NCI-H526 (cell line): ENCODE results near the gene MRPL53.

Experiments
- DNase-seq, 2 experiments: peaks; one replicate each; lab custom pipeline; 2025; lab: John Stamatoyannopoulos, UW

Gene MRPL53

DNA sequence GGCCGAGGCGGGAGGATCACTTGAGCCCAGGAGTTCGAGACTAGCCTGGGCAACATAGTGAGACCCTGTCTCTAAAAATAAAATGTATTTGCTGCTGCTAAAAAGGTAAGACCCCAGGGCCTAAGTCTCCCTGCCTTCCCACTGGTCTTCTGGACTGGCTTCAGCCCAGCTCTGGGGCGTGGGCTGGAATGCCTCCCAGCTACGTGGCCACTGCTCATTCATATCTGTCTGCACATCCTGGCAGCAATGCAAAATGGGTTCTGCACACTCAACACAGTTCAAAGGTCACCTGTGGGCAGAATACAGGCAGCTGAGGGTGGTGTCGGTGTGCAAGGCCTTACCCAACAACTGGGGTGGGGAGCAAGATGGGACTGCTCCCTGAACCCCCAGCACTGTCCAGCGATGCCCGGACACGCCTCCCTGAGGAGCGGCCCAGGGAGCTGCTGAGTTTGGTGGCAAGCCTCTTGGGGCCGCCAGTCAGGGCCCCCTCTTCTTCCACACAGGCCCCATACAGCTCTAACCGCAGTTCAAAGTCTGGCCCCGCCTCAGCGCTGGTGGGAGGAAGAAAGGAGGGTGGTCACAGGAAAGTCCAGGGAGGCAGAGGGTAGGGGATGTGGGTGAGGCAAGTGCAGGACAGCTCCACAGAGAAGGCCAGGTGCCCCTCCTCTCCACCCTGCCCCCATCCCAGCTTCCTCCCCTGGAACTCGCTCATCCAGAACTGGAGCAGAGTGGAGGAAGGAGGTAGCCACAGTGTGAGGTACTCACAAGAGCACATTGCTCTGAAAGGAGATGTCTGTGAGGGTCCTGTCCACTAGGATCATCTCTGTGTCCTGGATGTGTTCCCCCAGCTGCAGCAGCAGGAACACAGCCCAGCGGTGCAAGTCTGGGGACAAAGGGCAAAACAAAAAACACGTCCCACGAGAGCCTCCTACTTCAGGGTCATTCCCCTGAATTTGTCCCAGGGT is 42.7 kb downstream of the MRPL53 start:
- no peak for DNase-seq

DNA sequence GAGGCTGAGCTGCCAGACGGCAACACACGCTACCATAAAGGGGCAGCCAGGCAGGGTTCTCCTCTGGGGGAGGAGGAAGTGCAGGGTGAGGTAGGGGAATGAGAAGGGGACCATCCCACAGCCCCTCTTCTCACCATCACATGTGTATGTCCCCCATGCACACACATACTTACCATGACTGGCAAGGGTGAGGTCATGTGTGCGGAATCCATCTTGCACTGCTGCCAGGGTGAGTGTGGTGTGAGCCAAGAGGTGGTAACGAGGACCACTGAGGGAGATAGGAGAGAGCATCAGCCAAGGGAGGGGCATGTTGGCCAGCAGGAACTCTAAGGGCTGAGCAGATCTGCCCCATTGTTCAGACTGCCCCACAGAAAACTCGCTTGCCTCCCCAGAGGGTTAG is 43.8 kb downstream of the MRPL53 start:
- no peak for DNase-seq

DNA sequence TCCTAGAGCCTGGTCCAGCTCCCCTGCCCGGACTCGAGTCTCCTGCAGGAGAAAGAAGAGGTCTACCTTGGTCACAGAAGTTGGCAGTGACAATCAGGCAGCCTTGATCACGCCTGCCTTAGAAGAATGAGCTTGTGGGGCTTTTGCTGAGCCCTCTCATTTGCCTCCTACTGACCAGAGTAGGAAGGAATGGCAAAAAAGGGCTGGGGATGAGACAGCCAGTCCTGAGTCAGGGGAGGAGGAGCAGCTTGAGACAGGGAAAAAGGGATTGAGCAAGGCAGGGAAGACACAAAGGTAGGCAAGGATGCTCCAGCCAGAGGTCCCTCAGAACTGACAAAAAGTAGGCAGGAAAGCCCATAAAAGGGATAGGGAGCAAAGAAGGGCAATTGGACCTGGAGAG is 44.9 kb downstream of the MRPL53 start:
- no peak for DNase-seq

DNA sequence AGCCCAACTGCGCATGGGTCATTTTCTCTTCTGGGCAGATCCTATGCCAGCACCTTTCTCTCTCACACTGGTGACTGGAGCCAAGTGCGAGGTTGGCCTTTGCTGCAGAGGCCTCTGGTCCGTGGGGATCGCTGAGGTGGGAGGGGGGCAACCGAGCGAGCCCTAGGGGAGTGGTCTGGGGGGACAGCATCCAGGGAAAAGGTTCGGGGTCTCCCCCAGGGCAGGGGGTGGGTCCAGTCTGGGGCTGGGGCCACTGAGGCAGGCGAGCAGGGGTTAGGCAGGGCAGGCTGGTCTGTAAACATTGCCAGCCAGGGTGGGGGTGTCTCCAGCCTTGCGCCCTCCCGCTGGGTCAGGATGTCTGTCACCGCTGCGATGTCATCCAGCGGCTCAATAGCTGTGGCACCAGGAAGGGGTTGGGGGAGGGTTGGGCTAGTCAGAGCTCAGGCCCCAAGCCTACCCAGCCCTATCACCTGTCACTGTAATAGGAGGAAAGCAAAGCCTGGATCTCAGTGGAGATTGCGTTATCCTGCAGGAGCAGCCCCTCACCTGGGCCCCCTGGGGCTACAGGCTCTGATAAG is 46.2 kb downstream of the MRPL53 start:
- no peak for DNase-seq

DNA sequence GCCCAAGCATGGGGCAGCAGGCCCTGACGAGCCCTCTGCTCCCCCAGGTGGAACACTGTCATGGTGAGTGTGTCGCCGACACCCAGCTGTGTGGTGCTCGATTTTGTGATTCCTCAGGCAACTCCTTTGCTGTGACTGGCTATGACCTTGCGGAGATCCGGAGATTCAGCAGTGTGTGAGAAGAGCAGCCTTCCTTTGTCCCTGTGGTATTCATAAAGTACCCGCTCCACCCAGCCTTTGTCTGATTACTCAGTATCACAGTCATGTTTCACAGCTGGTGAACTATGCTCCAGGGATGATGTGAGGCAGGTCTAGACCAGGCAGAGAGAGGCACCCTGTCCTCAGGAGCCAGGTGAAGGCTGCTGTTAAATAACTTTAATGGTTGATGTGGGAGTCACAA is 47.0 kb downstream of the MRPL53 start:
- no peak for DNase-seq

DNA sequence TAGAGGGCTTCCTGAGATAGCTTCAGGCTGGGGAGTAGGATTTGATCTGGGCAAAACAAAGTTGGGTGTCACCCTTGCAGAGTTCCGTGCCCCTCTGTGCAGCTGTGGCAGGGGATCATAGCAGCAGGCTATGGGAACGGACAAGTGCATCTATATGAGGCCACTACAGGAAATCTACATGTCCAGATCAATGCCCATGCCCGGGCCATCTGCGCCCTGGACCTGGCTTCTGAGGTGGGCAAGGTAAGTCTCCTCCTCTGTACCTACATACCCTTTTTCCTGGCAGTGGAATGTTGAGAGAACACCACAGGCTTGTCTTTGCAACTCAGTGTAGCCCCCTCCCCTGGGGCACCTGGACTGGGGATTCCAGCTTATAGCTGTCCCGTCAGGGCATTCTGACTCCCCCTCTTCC is 47.5 kb downstream of the MRPL53 start:
- DNase-seq, result no peak

DNA sequence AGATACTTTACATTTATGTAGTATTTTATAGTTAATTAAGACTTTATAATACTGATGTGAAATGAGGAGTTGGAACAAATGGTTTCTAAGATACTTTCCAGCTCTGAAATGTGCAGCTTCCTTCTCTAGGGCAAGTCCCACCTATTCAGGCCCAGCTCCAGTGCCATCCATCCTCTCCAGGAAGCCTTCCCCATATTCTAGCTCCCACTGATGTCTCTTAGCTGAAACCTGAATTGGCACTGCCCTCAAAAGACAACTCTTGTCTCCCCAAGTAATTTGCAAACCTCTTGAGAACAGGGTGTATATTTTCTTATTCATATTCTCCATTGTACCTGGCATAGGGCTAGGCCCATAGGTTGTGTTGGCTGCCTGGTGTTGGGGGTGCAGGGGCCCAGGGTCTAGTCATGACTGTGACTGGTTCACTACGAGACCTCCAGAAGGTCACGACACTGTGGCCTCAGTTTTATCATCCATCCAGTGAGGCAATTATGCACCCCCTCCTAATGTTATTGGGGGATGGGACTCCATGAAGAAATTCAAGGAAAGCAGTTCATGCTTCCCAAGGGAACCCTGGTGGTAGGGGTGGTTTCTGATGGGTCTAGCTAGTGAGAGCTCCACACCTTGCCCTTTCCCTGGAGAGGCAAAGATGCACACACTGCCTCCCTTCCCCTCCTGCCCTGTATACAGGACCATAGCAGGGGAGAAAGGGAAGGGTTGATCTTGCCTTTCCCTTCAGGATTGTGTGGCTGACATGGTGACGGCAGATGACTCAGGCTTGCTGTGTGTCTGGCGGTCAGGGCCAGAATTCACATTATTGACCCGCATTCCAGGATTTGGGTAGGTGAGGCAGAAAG is 48.1 kb downstream of the MRPL53 start:
- DNase-seq, result no peak

DNA sequence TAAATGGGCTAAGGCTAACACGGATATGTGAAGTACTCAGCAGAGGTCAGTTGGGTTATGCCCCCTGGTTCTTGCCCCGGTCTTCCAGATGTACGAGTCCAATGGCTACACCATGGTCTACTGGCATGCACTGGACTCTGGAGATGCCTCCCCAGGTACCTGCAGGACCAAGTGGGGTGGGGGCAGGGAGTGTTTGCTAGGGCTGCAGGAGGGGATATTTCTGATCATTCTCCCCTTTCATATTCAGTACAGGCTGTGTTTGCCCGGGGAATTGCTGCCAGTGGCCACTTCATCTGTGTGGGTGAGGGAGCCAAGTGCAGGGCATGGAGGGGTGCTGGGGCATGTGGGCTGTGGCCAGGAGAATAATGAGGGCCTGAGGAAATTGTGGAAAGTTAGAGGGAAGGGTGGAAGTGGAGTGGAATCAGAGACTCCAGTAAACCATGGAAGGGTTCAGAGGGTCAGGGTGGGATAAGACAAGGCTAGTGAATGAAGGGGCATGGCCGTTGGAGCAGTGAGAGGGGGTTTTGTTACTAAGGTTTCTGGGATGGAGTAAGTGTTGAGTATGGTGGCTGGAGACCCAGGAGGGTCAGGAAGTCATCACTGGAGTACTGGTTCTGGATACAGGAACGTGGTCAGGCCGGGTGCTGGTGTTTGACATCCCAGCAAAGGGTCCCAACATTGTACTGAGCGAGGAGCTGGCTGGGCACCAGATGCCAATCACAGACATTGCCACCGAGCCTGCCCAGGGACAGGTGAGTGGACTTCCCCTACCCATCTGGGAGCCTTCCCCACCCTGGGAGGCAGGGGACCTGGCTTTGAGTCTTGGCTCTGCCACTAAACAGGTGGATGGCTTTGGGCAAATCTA is 49.0 kb downstream of the MRPL53 start:
- no peak for DNase-seq
